GM12878 (cell line): ENCODE results near the gene KRT7. TPM values are rescaled to one million over a fixed set of nuclear protein-coding genes. Genes with fewer than 3 reads are reported as not detected.

Experiments used
- ATAC-seq: fragments of 200-7000 bp; cut with Tn5 transposase; 3 replicates; pipeline ENCODE4 v1.9.1; 2020; ENCODE audit warnings: mild to moderate bottlenecking, moderate library complexity
- BruUV-seq: library from RNA; stranded (reverse); fragments of 400-500 nt; replicated peaks from 2 replicates; lab custom pipeline; 2021; lab: Mats Ljungman, UMichigan
- CTCF ChIA-PET: fragments of 300-600 bp; sonication (Branson Sonifier 250); formaldehyde crosslinking; extraction: SDS; loops from one replicate; lab custom pipeline; 2021; ENCODE audit warnings: inconsistent platforms; lab: Yijun Ruan, JAX
- POLR2A ChIA-PET: fragments of 350-600 bp; formaldehyde crosslinking; extraction: SDS; loops from one replicate; lab custom pipeline; 2021; ENCODE audit warnings: inconsistent platforms; lab: Charles Lee
- RAD21 ChIA-PET: fragments of 300-600 bp; sonication (Branson Sonifier 250); formaldehyde crosslinking; loops from one replicate; lab custom pipeline; 2023; ENCODE audit warnings: antibody characterized with exemption; ENCODE audit not compliant: unreplicated experiment; lab: Charles Lee
- SMC1A ChIA-PET: fragments of 300-600 bp; sonication (Branson Sonifier 250); formaldehyde crosslinking; loops from one replicate; lab custom pipeline; 2023; ENCODE audit not compliant: unreplicated experiment, uncharacterized antibody; lab: Charles Lee
- DNase-seq: peaks from one replicate; pipeline ENCODE4 v3.0.0-alpha.2; 2011; ENCODE audit warnings: low read depth, low spot score
- FAIRE-seq: peaks from 3 replicates; lab custom pipeline; 2011; peaks lifted over from hg19 to GRCh38; lab: Jason Lieb, UNC
- H2AFZ ChIP-seq: 2 replicates; pipeline ENCODE4 v1.6.0; 2011; ENCODE audit warnings: low read depth, low read length, control low read depth; ENCODE audit not compliant: control insufficient read depth
- H3K27ac ChIP-seq: 2 replicates; pipeline ENCODE4 v1.5.1; 2011; ENCODE audit warnings: control low read depth; ENCODE audit not compliant: control insufficient read depth, insufficient read depth
- H3K27me3 ChIP-seq, 2 experiments: replicated peaks in 1 of 2; 2 replicates each; pipeline versions ENCODE4 v1.6.0 to v1.6.1; 2011; ENCODE audit warnings: low read length in 1 of 2; ENCODE audit not compliant: control insufficient read depth in 2 of 2, insufficient read depth in 2 of 2
- H3K36me3 ChIP-seq, 2 experiments: 2 replicates each; pipeline ENCODE4 v1.5.1; 2011; ENCODE audit warnings: low read length in 1 of 2; ENCODE audit not compliant: control insufficient read depth in 2 of 2, insufficient read depth in 2 of 2
- H3K4me1 ChIP-seq: 2 replicates; pipeline ENCODE4 v1.6.1; 2011; ENCODE audit warnings: mild to moderate bottlenecking, low read length, moderate library complexity, mixed read lengths; ENCODE audit not compliant: control insufficient read depth, insufficient read depth
- H3K4me2 ChIP-seq: 2 replicates; pipeline ENCODE4 v1.6.0; 2011; ENCODE audit warnings: control low read depth; ENCODE audit not compliant: control insufficient read depth, insufficient read depth
- H3K4me3 ChIP-seq: fragments of 200-600 bp; sonication (generic); 2 replicates; pipeline ENCODE4 v1.5.1; 2016
- H3K79me2 ChIP-seq: 2 replicates; pipeline ENCODE4 v1.6.0; 2011; ENCODE audit warnings: low read length; ENCODE audit not compliant: control insufficient read depth, insufficient read depth
- H3K9ac ChIP-seq: 2 replicates; pipeline ENCODE4 v1.8.0; 2011; ENCODE audit warnings: low read length, control low read depth, mixed read lengths; ENCODE audit not compliant: control insufficient read depth, insufficient read depth
- H3K9me3 ChIP-seq: replicated peaks from 3 replicates; pipeline ENCODE4 v1.5.1; 2011; ENCODE audit warnings: mild to moderate bottlenecking, low read length; ENCODE audit not compliant: control insufficient read depth, insufficient read depth
- H4K20me1 ChIP-seq: 2 replicates; pipeline ENCODE4 v1.6.0; 2011; ENCODE audit not compliant: control insufficient read depth, insufficient read depth
- ATF3 ChIP-seq: IDR thresholded peaks from 2 replicates; pipeline ENCODE4 v1.6.1; 2011; ENCODE audit warnings: low read depth, mild to moderate bottlenecking, low read length, moderate library complexity, borderline replicate concordance; ENCODE audit errors: extremely low read depth
- ATF7 ChIP-seq: fragments of 450-650 bp; IDR thresholded peaks from 2 replicates; pipeline ENCODE4 v1.6.1; 2016; ENCODE audit warnings: low read depth, mild to moderate bottlenecking
- CHD4 ChIP-seq: fragments of 200-600 bp; sonication (generic); IDR thresholded peaks from 2 replicates; pipeline ENCODE4 v1.6.1; 2016; ENCODE audit warnings: mild to moderate bottlenecking
- CREB1 ChIP-seq: IDR thresholded peaks from 2 replicates; pipeline ENCODE4 v1.6.1; 2012; ENCODE audit warnings: low read depth, mild to moderate bottlenecking, inconsistent platforms
- DPF2 ChIP-seq: fragments of 450-650 bp; IDR thresholded peaks from 2 replicates; pipeline ENCODE4 v1.6.1; 2017; ENCODE audit warnings: mild to moderate bottlenecking
- FOXK2 ChIP-seq: fragments of 450-650 bp; IDR thresholded peaks from 2 replicates; pipeline ENCODE4 v1.6.1; 2017; ENCODE audit warnings: mild to moderate bottlenecking, moderate library complexity
- RFX5 ChIP-seq: IDR thresholded peaks from 2 replicates; pipeline ENCODE4 v1.6.1; 2011; ENCODE audit warnings: low read depth, low read length, improper control_type of control experiment
- RUNX3 ChIP-seq: IDR thresholded peaks from 2 replicates; pipeline ENCODE4 v1.6.1; 2012; ENCODE audit warnings: low read length, inconsistent platforms
- TAF1 ChIP-seq: IDR thresholded peaks from 2 replicates; pipeline ENCODE4 v1.6.1; 2011; ENCODE audit warnings: mild to moderate bottlenecking, low read depth, low read length, borderline replicate concordance
- ZNF622 ChIP-seq: fragments of 450-650 bp; IDR thresholded peaks from 2 replicates; pipeline ENCODE4 v1.6.1; 2017; ENCODE audit warnings: mild to moderate bottlenecking, inconsistent platforms
- WGBS: methylation state at CpG from one replicate; pipeline ENCODE4 v1.1.6; 2016; ENCODE audit warnings: low lambda C conversion rate; ENCODE audit not compliant: insufficient replicate concordance, insufficient coverage; ENCODE audit errors: missing lambda C conversion rate; 5-methylcytosine and 5-hydroxymethylcytosine counted together
- in situ Hi-C: fragments of 300-500 bp; cut with MboI; formaldehyde crosslinking; loops from 9 replicates; pipeline ENCODE4 v1.14.3; 2018; ENCODE audit warnings: mixed read lengths
- intact Hi-C: fragments of 100-400 bp; cut with micrococcal nuclease; formaldehyde crosslinking; loops from one replicate; pipeline ENCODE4 v1.14.2; 2022; ENCODE audit not compliant: unreplicated experiment
- polyA plus RNA-seq, 11 experiments: library from polyadenylated mRNA; depleted of rRNA in 4 of 11; unstranded in 6 of 11; stranded (reverse) in 5 of 11; fragments of >200 nt; fragmentation: Nextera tagmentation in 4 of 11; fragmentation: Illumina TruSeq in 1 of 11; extraction: Ambion mirVana in 4 of 11; extraction: Trizol in 1 of 11; gene quantifications; 1 replicate in 1 of 11; 2 replicates in 10 of 11; pipeline versions ENCODE4 v1.2.1 to v1.2.3, GENCODE V29; 2011 to 2016; ENCODE audit warnings: inconsistent platforms in 2 of 11, missing spikeins in 2 of 11, low read depth in 1 of 11
- total RNA-seq, 4 experiments: library from RNA; depleted of rRNA in 3 of 4; stranded (reverse); fragments of >200 nt in 3 of 4; fragmentation: Illumina TruSeq in 1 of 4; extraction: Trizol in 1 of 4; gene quantifications; 2 replicates each; pipeline versions ENCODE4 v1.2.1 to v1.2.3, GENCODE V29; 2013 to 2021
- TF ChIP-seq, protein P1 (sequence below): fragments of 450-650 bp; IDR thresholded peaks from 2 replicates; pipeline ENCODE4 v1.6.1; 2016; ENCODE audit warnings: mild to moderate bottlenecking, moderate library complexity, borderline replicate concordance
- TF ChIP-seq, protein P2 (sequence below): fragments of 450-650 bp; IDR thresholded peaks from 2 replicates; pipeline ENCODE4 v1.6.1; 2017; ENCODE audit warnings: mild to moderate bottlenecking, moderate library complexity

Gene KRT7
- total and polyA plus RNA-seq, 10 of the 15 experiments (the other 5 are each of a cell fraction or from before 2014, with no cell fraction given): 0.90 to 18.7 (median 4.8) TPM

DNA sequence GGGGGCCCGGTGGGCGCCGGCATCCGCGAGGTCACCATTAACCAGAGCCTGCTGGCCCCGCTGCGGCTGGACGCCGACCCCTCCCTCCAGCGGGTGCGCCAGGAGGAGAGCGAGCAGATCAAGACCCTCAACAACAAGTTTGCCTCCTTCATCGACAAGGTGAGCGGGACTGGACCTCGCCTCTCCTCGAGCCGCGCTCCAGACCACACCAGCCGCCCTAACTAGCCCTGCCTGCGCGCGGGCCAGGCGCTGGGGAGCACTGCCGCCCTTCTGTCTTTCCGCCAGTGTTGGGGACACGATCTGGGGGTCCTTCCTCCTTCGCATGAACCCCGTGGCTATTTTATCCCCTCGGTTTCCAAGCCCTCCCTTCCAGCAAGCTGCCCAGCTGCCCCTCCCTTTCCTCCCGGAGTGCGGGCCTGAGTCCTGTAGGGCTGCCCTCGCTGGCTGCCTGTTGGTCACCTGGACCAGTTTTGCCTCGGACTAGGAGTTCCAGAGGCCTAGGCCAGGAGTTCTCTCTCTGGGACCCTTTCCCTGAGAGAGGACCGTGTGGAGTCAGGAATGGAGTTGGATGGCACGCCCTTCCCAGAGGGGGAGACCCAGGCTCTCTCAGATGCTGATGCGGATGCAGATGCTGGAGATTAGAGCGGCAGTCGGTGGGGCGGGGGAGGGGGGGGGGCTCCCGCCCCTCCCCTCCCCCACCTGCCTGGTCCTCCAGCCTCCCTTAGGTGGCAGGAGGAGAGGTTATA lies 592 bp downstream of the KRT7 start (continued):
- TF ChIP-seq, protein P1, sequence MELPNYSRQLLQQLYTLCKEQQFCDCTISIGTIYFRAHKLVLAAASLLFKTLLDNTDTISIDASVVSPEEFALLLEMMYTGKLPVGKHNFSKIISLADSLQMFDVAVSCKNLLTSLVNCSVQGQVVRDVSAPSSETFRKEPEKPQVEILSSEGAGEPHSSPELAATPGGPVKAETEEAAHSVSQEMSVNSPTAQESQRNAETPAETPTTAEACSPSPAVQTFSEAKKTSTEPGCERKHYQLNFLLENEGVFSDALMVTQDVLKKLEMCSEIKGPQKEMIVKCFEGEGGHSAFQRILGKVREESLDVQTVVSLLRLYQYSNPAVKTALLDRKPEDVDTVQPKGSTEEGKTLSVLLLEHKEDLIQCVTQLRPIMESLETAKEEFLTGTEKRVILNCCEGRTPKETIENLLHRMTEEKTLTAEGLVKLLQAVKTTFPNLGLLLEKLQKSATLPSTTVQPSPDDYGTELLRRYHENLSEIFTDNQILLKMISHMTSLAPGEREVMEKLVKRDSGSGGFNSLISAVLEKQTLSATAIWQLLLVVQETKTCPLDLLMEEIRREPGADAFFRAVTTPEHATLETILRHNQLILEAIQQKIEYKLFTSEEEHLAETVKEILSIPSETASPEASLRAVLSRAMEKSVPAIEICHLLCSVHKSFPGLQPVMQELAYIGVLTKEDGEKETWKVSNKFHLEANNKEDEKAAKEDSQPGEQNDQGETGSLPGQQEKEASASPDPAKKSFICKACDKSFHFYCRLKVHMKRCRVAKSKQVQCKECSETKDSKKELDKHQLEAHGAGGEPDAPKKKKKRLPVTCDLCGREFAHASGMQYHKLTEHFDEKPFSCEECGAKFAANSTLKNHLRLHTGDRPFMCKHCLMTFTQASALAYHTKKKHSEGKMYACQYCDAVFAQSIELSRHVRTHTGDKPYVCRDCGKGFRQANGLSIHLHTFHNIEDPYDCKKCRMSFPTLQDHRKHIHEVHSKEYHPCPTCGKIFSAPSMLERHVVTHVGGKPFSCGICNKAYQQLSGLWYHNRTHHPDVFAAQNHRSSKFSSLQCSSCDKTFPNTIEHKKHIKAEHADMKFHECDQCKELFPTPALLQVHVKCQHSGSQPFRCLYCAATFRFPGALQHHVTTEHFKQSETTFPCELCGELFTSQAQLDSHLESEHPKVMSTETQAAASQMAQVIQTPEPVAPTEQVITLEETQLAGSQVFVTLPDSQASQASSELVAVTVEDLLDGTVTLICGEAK: no peak
- TF ChIP-seq RFX5 (no peak), RUNX3 (no peak), CHD4 (no peak)

DNA sequence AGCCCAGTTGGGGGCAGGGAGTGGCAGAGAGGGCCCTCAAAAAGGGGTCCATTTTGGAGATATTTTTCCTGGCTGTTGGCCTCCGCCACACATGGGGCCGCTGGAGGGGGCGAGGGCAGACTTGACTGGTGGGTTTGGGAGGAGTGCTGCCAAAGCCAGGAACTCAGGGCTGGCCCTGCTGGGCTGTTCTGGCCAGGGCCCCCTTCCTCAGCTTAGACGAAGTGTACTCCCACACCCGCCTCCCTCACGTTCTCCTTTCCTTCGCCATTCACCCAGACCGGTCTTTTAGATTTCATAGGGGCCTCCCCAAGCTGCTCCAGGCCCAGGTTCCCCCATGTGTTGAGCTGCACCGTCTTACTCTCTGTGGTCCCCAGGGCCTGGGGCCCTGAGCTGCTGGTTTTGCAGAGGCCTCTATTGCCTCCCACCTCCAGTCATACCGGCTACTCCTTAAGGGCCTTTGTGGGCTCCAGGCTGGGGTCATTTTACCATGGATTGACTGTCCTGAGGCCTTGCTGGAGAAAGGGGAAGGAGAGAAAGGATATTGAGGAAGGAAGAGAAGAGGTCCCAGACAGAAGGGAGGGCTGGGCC lies 1.3 kb downstream of the KRT7 start:
- H3K27ac ChIP-seq: no peak overlapping the region
- DNase-seq: no peak
- H3K4me2 ChIP-seq: no peak overlapping the region
- SMC1A ChIA-PET: no interaction called here
- H3K79me2 ChIP-seq: no peaks in the 10 kb centered on the region
- CTCF ChIA-PET: interaction anchor here (0.9 kb wide), 1 partner anchor 12 kb away, joined by 3 read pairs; no protein-coding TSS in a partner anchor
- in situ Hi-C loops: no loop called here
- H2AFZ ChIP-seq: no peak overlapping the region
- no peaks in the 10 kb centered on the region for H3K36me3 ChIP-seq
- no TSS peak for BruUV-seq
- no peak for ATAC-seq
- no peaks in the 10 kb centered on the region for H3K9me3 ChIP-seq
- 23% methylated on average over 9 of the region's 10 CpGs for WGBS
- intact Hi-C loops: no loop called here
- H3K27me3 ChIP-seq: peaks cover 7 to 16% of the 10 kb centered on the region in 2 experiments; a peak in 3 of 4 replicates
- no peaks in the 10 kb centered on the region for H4K20me1 ChIP-seq
- FAIRE-seq: no peak
- H3K4me1 ChIP-seq: no peaks in the 10 kb centered on the region
- RAD21 ChIA-PET: no interaction called here
- TF ChIP-seq TAF1: no peak
- TF ChIP-seq CREB1: no peak
- TF ChIP-seq, protein P2, sequence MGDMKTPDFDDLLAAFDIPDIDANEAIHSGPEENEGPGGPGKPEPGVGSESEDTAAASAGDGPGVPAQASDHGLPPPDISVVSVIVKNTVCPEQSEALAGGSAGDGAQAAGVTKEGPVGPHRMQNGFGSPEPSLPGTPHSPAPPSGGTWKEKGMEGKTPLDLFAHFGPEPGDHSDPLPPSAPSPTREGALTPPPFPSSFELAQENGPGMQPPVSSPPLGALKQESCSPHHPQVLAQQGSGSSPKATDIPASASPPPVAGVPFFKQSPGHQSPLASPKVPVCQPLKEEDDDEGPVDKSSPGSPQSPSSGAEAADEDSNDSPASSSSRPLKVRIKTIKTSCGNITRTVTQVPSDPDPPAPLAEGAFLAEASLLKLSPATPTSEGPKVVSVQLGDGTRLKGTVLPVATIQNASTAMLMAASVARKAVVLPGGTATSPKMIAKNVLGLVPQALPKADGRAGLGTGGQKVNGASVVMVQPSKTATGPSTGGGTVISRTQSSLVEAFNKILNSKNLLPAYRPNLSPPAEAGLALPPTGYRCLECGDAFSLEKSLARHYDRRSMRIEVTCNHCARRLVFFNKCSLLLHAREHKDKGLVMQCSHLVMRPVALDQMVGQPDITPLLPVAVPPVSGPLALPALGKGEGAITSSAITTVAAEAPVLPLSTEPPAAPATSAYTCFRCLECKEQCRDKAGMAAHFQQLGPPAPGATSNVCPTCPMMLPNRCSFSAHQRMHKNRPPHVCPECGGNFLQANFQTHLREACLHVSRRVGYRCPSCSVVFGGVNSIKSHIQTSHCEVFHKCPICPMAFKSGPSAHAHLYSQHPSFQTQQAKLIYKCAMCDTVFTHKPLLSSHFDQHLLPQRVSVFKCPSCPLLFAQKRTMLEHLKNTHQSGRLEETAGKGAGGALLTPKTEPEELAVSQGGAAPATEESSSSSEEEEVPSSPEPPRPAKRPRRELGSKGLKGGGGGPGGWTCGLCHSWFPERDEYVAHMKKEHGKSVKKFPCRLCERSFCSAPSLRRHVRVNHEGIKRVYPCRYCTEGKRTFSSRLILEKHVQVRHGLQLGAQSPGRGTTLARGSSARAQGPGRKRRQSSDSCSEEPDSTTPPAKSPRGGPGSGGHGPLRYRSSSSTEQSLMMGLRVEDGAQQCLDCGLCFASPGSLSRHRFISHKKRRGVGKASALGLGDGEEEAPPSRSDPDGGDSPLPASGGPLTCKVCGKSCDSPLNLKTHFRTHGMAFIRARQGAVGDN: no peak
- no peak for TF ChIP-seq ATF3
- TF ChIP-seq FOXK2: no peak
- TF ChIP-seq DPF2: no peak
- no peak for TF ChIP-seq ZNF622
- no peak for TF ChIP-seq ATF7
- no peak overlapping the region for H3K4me3 ChIP-seq
- H3K9ac ChIP-seq: no peak overlapping the region
- POLR2A ChIA-PET: no interaction called here
